Astrocyte (in vitro differentiated cells and primary cell): ENCODE measurements around the gene IGF2BP3. TPM values are rescaled to one million over a fixed set of nuclear protein-coding genes. Genes with fewer than 3 reads are reported as not detected.

Experiments
- DNase-seq: peaks from one replicate; pipeline ENCODE4 v3.0.0-alpha.2; 2010; ENCODE audit warnings: low read depth
- FAIRE-seq: peaks from 2 replicates; lab custom pipeline; 2011; peaks lifted over from hg19 to GRCh38; lab: Jason Lieb, UNC
- H2AFZ ChIP-seq: 2 replicates; pipeline ENCODE4 v1.6.0; 2012; ENCODE audit warnings: low read depth, low read length, inconsistent platforms
- H3K27ac ChIP-seq: 2 replicates; pipeline ENCODE4 v1.5.1; 2011; ENCODE audit warnings: low read depth, low read length, inconsistent platforms
- H3K27me3 ChIP-seq: 2 replicates; pipeline ENCODE4 v1.6.0; 2011; ENCODE audit warnings: low read length, inconsistent platforms; ENCODE audit not compliant: insufficient read depth
- H3K36me3 ChIP-seq: 2 replicates; pipeline ENCODE4 v1.5.1; 2011; ENCODE audit warnings: low read length, inconsistent platforms; ENCODE audit not compliant: insufficient read depth
- H3K4me1 ChIP-seq: 2 replicates; pipeline ENCODE4 v1.5.1; 2011; ENCODE audit warnings: low read length, inconsistent platforms; ENCODE audit not compliant: insufficient read depth
- H3K4me2 ChIP-seq: 2 replicates; pipeline ENCODE4 v1.6.0; 2012; ENCODE audit warnings: low read length, inconsistent platforms
- H3K4me3 ChIP-seq: 2 replicates; pipeline ENCODE4 v1.5.1; 2011; ENCODE audit warnings: low read depth, mild to moderate bottlenecking, low read length, inconsistent platforms; ENCODE audit not compliant: insufficient read depth
- H3K79me2 ChIP-seq: 2 replicates; pipeline ENCODE4 v1.6.0; 2012; ENCODE audit warnings: mild to moderate bottlenecking, low read length, inconsistent platforms; ENCODE audit not compliant: insufficient read depth
- H3K9ac ChIP-seq: 2 replicates; pipeline ENCODE4 v1.6.0; 2012; ENCODE audit warnings: mild to moderate bottlenecking, low read length, inconsistent platforms
- H3K9me3 ChIP-seq: 2 replicates; pipeline ENCODE4 v1.5.1; 2012; ENCODE audit warnings: low read depth, mild to moderate bottlenecking, low read length, inconsistent platforms; ENCODE audit not compliant: insufficient read depth
- H4K20me1 ChIP-seq: 2 replicates; pipeline ENCODE4 v1.6.0; 2012; ENCODE audit warnings: low read length, inconsistent platforms; ENCODE audit not compliant: insufficient read depth
- H3K27ac Mint-ChIP-seq: one replicate; pipeline ENCODE4 v1.8.0; 2021; ENCODE audit warnings: mild to moderate bottlenecking, mixed read lengths; ENCODE audit not compliant: unreplicated experiment
- H3K27me3 Mint-ChIP-seq: one replicate; pipeline ENCODE4 v1.8.0; 2021; ENCODE audit warnings: low read depth, mixed read lengths; ENCODE audit not compliant: unreplicated experiment
- H3K36me3 Mint-ChIP-seq: one replicate; pipeline ENCODE4 v1.8.0; 2021; ENCODE audit warnings: low read depth, mixed read lengths; ENCODE audit not compliant: unreplicated experiment
- H3K4me1 Mint-ChIP-seq: one replicate; pipeline ENCODE4 v1.8.0; 2021; ENCODE audit warnings: low read depth, mixed read lengths; ENCODE audit not compliant: unreplicated experiment
- H3K4me3 Mint-ChIP-seq: one replicate; pipeline ENCODE4 v1.8.0; 2021; ENCODE audit warnings: mild to moderate bottlenecking, moderate library complexity, mixed read lengths; ENCODE audit not compliant: unreplicated experiment
- H3K9me3 Mint-ChIP-seq: one replicate; pipeline ENCODE4 v1.8.0; 2021; ENCODE audit warnings: mild to moderate bottlenecking, mixed read lengths; ENCODE audit not compliant: unreplicated experiment
- EZH2 ChIP-seq: IDR thresholded peaks from 2 replicates; pipeline ENCODE4 v1.6.1; 2012; ENCODE audit warnings: mild to moderate bottlenecking, low read length, inconsistent platforms; ENCODE audit not compliant: insufficient read depth
- total RNA-seq: library from RNA; stranded (reverse); gene quantifications from 2 replicates; pipeline ENCODE4 v1.2.1, GENCODE V29; 2021
- TF ChIP-seq, protein P1 (sequence below): IDR thresholded peaks from 2 replicates; pipeline ENCODE4 v1.5.1; 2011; ENCODE audit warnings: low read depth, mild to moderate bottlenecking, inconsistent platforms, low read length, moderate library complexity; ENCODE audit not compliant: insufficient read depth

The IGF2BP3 gene
- total RNA-seq, 1 donor from 2014 or later = 79.5 TPM

DNA sequence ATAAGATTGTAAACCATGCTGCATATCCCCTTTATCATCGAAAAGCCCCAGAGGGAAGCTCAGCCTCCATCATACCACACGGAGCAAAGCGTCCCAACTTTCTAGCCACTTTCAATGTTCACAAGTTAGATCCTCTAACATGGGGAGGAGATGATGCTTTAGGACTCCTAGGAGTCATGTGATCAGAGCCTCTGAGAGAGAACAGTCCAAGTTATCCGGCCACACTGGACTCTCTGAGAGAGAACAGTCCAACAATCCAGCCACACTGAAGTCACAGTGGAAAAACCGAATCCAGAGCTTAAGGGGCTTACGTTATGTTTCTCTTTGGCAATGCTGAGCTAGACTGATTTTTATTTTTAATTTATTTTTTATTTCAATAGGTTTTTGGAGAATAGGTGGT, 98.6 kb downstream of the IGF2BP3 start:
- Mint-ChIP-seq H3K27me3 (no peaks in the 10 kb centered on the region), H3K27ac (no peak overlapping the region), H3K4me1 (peaks cover 19% of the 10 kb centered on the region), H3K9me3 (no peaks in the 10 kb centered on the region), H3K36me3 (peaks cover 7% of the 10 kb centered on the region), H3K4me3 (no peak overlapping the region)
- Histone ChIP-seq H3K27me3 (no peaks in the 10 kb centered on the region), H3K4me3 (no peak overlapping the region), H3K79me2 (peaks cover 76% of the 10 kb centered on the region), H2AFZ (no peak overlapping the region), H3K9me3 (no peaks in the 10 kb centered on the region), H3K4me2 (no peak overlapping the region), H3K9ac (no peak overlapping the region), H3K4me1 (peaks cover 19% of the 10 kb centered on the region), H3K36me3 (no peaks in the 10 kb centered on the region), H4K20me1 (peaks cover 33% of the 10 kb centered on the region), H3K27ac (no peak overlapping the region)
- no peak for DNase-seq
- FAIRE-seq = no peak
- TF ChIP-seq, protein P1, sequence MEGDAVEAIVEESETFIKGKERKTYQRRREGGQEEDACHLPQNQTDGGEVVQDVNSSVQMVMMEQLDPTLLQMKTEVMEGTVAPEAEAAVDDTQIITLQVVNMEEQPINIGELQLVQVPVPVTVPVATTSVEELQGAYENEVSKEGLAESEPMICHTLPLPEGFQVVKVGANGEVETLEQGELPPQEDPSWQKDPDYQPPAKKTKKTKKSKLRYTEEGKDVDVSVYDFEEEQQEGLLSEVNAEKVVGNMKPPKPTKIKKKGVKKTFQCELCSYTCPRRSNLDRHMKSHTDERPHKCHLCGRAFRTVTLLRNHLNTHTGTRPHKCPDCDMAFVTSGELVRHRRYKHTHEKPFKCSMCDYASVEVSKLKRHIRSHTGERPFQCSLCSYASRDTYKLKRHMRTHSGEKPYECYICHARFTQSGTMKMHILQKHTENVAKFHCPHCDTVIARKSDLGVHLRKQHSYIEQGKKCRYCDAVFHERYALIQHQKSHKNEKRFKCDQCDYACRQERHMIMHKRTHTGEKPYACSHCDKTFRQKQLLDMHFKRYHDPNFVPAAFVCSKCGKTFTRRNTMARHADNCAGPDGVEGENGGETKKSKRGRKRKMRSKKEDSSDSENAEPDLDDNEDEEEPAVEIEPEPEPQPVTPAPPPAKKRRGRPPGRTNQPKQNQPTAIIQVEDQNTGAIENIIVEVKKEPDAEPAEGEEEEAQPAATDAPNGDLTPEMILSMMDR = no peak
- TF ChIP-seq EZH2 = no peak

GRCh38 chr7:23369695-23370404, 100.4 kb downstream of the IGF2BP3 start:
- Histone ChIP-seq H3K36me3 (no peaks in the 10 kb centered on the region), H4K20me1 (peaks cover 28% of the 10 kb centered on the region), H3K79me2 (peaks cover 73% of the 10 kb centered on the region), H3K4me2 (no peak overlapping the region), H2AFZ (no peak overlapping the region), H3K27ac (no peak overlapping the region), H3K9ac (no peak overlapping the region), H3K9me3 (no peaks in the 10 kb centered on the region), H3K27me3 (no peaks in the 10 kb centered on the region), H3K4me3 (no peak overlapping the region), H3K4me1 (peaks cover 19% of the 10 kb centered on the region)
- no peak overlapping the region for H3K27ac Mint-ChIP-seq
- peaks cover 7% of the 10 kb centered on the region for H3K36me3 Mint-ChIP-seq
- H3K4me1 Mint-ChIP-seq = peaks cover 19% of the 10 kb centered on the region
- H3K4me3 Mint-ChIP-seq = no peak overlapping the region
- no peak for FAIRE-seq
- H3K9me3 Mint-ChIP-seq = no peaks in the 10 kb centered on the region
- DNase-seq = no peak
- H3K27me3 Mint-ChIP-seq = no peaks in the 10 kb centered on the region
- no peak for TF ChIP-seq EZH2
- TF ChIP-seq, protein P1 = no peak

DNA sequence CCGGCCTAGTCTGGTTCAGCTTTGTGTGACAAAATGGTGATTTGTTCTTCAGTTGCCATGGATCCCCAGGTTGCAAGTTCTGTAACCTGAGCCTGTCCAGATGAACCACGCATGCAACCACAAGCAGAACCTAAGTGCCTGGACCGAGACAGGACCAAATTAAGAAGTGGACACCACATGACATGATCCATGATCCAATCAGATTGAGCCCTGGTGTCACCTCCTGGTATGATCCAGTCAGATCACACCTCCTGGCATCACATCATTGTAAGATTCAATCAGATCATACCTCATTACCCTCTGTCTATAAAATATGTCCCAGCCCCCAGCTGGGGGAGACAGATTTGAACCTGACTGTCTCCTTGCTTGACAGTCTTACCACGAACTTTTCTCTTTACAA, 101.2 kb downstream of the IGF2BP3 start:
- no peaks in the 10 kb centered on the region for H3K36me3 ChIP-seq
- H3K79me2 ChIP-seq = peaks cover 68% of the 10 kb centered on the region
- no peak overlapping the region for H3K4me3 ChIP-seq
- no peaks in the 10 kb centered on the region for H3K27me3 ChIP-seq
- no peak overlapping the region for H3K9ac ChIP-seq
- DNase-seq = no peak
- no peak for TF ChIP-seq EZH2
- TF ChIP-seq, protein P1 = no peak
- peaks cover 15% of the 10 kb centered on the region for H3K4me1 ChIP-seq
- no peaks in the 10 kb centered on the region for H3K27me3 Mint-ChIP-seq
- FAIRE-seq = no peak
- peaks cover 7% of the 10 kb centered on the region for H3K36me3 Mint-ChIP-seq
- H3K27ac Mint-ChIP-seq = no peak overlapping the region
- H2AFZ ChIP-seq = no peak overlapping the region
- no peak overlapping the region for H3K4me2 ChIP-seq
- H3K9me3 Mint-ChIP-seq = no peaks in the 10 kb centered on the region
- H3K4me1 Mint-ChIP-seq = peaks cover 19% of the 10 kb centered on the region
- H3K9me3 ChIP-seq = no peaks in the 10 kb centered on the region
- no peak overlapping the region for H3K27ac ChIP-seq
- H3K4me3 Mint-ChIP-seq = no peak overlapping the region
- H4K20me1 ChIP-seq = peaks cover 28% of the 10 kb centered on the region
